Measurements from ENCODE around the gene TAS2R1.

DNA sequence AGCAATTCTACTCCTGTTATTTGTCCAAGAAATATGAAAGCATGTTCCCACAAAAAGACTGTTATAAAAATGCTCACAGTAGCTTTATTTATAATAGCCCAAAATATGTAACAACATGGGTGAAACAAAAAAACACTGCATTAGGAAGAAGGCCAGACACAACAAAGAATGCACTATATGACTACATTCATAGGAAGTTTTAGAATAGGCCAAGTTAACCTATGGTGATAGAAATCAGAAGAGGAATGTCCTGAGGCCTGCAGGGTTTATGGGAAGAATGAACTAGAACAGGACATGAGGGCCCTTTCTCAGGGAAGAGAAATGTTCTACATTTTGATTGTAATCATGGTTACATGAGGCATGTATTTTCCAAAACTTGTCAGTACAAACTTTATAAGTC lies 24.7 kb upstream of the TAS2R1 start:
- TF ChIP-seq, protein P1, sequence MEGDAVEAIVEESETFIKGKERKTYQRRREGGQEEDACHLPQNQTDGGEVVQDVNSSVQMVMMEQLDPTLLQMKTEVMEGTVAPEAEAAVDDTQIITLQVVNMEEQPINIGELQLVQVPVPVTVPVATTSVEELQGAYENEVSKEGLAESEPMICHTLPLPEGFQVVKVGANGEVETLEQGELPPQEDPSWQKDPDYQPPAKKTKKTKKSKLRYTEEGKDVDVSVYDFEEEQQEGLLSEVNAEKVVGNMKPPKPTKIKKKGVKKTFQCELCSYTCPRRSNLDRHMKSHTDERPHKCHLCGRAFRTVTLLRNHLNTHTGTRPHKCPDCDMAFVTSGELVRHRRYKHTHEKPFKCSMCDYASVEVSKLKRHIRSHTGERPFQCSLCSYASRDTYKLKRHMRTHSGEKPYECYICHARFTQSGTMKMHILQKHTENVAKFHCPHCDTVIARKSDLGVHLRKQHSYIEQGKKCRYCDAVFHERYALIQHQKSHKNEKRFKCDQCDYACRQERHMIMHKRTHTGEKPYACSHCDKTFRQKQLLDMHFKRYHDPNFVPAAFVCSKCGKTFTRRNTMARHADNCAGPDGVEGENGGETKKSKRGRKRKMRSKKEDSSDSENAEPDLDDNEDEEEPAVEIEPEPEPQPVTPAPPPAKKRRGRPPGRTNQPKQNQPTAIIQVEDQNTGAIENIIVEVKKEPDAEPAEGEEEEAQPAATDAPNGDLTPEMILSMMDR (IDR thresholded peaks at IDR 0.05): no peak
- no peak for TF ChIP-seq POLR2A (IDR thresholded peaks at IDR 0.05)
